ENCODE results near the gene TAF5L. TPM values are rescaled to one million over a fixed set of nuclear protein-coding genes. Genes with fewer than 3 reads are reported as not detected.

TAF5L gene
- total and polyA plus RNA-seq, 10 of the 15 experiments (the other 5 are each of a cell fraction or from before 2014, with no cell fraction given): 1.1 to 26.2 (median 19.1) TPM

DNA sequence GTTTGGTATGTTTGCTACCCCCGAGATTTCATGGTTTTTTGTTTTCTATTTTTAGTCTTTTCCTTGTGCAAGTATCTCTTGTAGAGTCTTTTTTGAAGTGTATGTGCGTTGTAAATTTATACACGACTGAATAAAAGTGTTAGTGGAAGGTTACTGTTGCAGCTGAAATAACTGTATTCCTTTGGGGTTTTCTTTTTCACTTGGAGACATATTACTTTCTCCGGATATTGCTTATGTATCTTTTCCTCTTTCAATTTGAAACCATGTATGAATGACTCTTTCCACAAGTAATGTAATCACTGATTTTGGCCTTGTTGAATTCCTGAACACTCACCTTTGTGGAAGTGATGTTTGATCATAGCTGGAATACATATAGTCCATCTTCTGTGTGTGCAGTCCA, 1.1 kb upstream of the TAF5L start:
- in situ Hi-C loops (cut with MboI): loop anchor here (5.0 kb wide), 1 partner anchor 65 kb away; no protein-coding TSS in a partner anchor
- peaks cover 0 to 3% of the 10 kb centered on the region in 2 experiments; a peak in 2 of 4 replicates for H3K36me3 ChIP-seq (ENCODE audit: control insufficient read depth in 2 of 2, insufficient read depth in 2 of 2, low read length in 1 of 2)
- no peak for TF ChIP-seq SUPT20H (IDR thresholded peaks at IDR 0.05; ENCODE audit: borderline replicate concordance, control insufficient read depth, low read depth, low read length)
- TF ChIP-seq, protein P1, sequence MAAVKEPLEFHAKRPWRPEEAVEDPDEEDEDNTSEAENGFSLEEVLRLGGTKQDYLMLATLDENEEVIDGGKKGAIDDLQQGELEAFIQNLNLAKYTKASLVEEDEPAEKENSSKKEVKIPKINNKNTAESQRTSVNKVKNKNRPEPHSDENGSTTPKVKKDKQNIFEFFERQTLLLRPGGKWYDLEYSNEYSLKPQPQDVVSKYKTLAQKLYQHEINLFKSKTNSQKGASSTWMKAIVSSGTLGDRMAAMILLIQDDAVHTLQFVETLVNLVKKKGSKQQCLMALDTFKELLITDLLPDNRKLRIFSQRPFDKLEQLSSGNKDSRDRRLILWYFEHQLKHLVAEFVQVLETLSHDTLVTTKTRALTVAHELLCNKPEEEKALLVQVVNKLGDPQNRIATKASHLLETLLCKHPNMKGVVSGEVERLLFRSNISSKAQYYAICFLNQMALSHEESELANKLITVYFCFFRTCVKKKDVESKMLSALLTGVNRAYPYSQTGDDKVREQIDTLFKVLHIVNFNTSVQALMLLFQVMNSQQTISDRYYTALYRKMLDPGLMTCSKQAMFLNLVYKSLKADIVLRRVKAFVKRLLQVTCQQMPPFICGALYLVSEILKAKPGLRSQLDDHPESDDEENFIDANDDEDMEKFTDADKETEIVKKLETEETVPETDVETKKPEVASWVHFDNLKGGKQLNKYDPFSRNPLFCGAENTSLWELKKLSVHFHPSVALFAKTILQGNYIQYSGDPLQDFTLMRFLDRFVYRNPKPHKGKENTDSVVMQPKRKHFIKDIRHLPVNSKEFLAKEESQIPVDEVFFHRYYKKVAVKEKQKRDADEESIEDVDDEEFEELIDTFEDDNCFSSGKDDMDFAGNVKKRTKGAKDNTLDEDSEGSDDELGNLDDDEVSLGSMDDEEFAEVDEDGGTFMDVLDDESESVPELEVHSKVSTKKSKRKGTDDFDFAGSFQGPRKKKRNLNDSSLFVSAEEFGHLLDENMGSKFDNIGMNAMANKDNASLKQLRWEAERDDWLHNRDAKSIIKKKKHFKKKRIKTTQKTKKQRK (IDR thresholded peaks at IDR 0.05; ENCODE audit: low read depth, low read length): no peak
- TF ChIP-seq, protein P2, sequence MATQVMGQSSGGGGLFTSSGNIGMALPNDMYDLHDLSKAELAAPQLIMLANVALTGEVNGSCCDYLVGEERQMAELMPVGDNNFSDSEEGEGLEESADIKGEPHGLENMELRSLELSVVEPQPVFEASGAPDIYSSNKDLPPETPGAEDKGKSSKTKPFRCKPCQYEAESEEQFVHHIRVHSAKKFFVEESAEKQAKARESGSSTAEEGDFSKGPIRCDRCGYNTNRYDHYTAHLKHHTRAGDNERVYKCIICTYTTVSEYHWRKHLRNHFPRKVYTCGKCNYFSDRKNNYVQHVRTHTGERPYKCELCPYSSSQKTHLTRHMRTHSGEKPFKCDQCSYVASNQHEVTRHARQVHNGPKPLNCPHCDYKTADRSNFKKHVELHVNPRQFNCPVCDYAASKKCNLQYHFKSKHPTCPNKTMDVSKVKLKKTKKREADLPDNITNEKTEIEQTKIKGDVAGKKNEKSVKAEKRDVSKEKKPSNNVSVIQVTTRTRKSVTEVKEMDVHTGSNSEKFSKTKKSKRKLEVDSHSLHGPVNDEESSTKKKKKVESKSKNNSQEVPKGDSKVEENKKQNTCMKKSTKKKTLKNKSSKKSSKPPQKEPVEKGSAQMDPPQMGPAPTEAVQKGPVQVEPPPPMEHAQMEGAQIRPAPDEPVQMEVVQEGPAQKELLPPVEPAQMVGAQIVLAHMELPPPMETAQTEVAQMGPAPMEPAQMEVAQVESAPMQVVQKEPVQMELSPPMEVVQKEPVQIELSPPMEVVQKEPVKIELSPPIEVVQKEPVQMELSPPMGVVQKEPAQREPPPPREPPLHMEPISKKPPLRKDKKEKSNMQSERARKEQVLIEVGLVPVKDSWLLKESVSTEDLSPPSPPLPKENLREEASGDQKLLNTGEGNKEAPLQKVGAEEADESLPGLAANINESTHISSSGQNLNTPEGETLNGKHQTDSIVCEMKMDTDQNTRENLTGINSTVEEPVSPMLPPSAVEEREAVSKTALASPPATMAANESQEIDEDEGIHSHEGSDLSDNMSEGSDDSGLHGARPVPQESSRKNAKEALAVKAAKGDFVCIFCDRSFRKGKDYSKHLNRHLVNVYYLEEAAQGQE (IDR thresholded peaks at IDR 0.05; ENCODE audit: low read depth, low read length): no peak
- TF ChIP-seq PML (IDR thresholded peaks at IDR 0.05; ENCODE audit: low read length): no peak
- no peak for TF ChIP-seq CBFB (IDR thresholded peaks at IDR 0.05; ENCODE audit: low read depth)
- TF ChIP-seq, protein P3, sequence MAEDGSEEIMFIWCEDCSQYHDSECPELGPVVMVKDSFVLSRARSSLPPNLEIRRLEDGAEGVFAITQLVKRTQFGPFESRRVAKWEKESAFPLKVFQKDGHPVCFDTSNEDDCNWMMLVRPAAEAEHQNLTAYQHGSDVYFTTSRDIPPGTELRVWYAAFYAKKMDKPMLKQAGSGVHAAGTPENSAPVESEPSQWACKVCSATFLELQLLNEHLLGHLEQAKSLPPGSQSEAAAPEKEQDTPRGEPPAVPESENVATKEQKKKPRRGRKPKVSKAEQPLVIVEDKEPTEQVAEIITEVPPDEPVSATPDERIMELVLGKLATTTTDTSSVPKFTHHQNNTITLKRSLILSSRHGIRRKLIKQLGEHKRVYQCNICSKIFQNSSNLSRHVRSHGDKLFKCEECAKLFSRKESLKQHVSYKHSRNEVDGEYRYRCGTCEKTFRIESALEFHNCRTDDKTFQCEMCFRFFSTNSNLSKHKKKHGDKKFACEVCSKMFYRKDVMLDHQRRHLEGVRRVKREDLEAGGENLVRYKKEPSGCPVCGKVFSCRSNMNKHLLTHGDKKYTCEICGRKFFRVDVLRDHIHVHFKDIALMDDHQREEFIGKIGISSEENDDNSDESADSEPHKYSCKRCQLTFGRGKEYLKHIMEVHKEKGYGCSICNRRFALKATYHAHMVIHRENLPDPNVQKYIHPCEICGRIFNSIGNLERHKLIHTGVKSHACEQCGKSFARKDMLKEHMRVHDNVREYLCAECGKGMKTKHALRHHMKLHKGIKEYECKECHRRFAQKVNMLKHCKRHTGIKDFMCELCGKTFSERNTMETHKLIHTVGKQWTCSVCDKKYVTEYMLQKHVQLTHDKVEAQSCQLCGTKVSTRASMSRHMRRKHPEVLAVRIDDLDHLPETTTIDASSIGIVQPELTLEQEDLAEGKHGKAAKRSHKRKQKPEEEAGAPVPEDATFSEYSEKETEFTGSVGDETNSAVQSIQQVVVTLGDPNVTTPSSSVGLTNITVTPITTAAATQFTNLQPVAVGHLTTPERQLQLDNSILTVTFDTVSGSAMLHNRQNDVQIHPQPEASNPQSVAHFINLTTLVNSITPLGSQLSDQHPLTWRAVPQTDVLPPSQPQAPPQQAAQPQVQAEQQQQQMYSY (CRISPR knock-in tag; IDR thresholded peaks at IDR 0.05): no peak
- no peak for TF ChIP-seq ZNF217 (IDR thresholded peaks at IDR 0.05)
- TF ChIP-seq USF2 (IDR thresholded peaks at IDR 0.05; ENCODE audit: borderline replicate concordance, low read depth, low read length): no peak
- no peak for TF ChIP-seq IKZF2 (IDR thresholded peaks at IDR 0.05)
- TF ChIP-seq SMC3 (IDR thresholded peaks at IDR 0.05; ENCODE audit: borderline replicate concordance, low read length): no peak
- no peak for TF ChIP-seq POLR2AphosphoS2 (IDR thresholded peaks at IDR 0.05; ENCODE audit: low read depth, low read length)
- no peak for TF ChIP-seq POLR2A (IDR thresholded peaks at IDR 0.05; ENCODE audit: low read depth, low read length)

More for the DNA sequence above, 1.1 kb upstream of the TAF5L start:
- H3K4me2 ChIP-seq (ENCODE audit: control insufficient read depth, insufficient read depth): peak overlapping the region; percentile 89
- H3K4me3 ChIP-seq: peak overlapping the region; percentile 99
- FAIRE-seq (no peak), DNase-seq (ENCODE audit: low read depth, low spot score) (no peak), ATAC-seq (no peak)
- no peak overlapping the region; the same call in 1 of the 2 replicates for H2AFZ ChIP-seq (ENCODE audit: control insufficient read depth, low read depth, low read length)
- H3K27me3 ChIP-seq (replicated peaks in 1 of 2; ENCODE audit: control insufficient read depth in 2 of 2, insufficient read depth in 2 of 2, low read length in 1 of 2): no peaks in the 10 kb centered on the region
- intact Hi-C loops (cut with micrococcal nuclease; ENCODE audit: unreplicated experiment): no loop called here
- RAD21 ChIA-PET (ENCODE audit: unreplicated experiment): interaction anchor here (1.3 to 1.4 kb wide), 2 partner anchors 68 to 69 kb away, joined by 4 read pairs; partner anchors contain the start of gene ABCB10
- TSS peak; percentile 56 for BruUV-seq (replicated peaks)
- H4K20me1 ChIP-seq (ENCODE audit: control insufficient read depth, insufficient read depth): no peaks in the 10 kb centered on the region
- no peak overlapping the region; the same call in 1 of the 2 replicates for H3K27ac ChIP-seq (ENCODE audit: control insufficient read depth, insufficient read depth)
- no peaks in the 10 kb centered on the region for H3K9me3 ChIP-seq (replicated peaks; ENCODE audit: control insufficient read depth, insufficient read depth, low read length)
- 1% methylated on average over 4 of the region's 4 CpGs for WGBS (ENCODE audit: insufficient coverage, insufficient replicate concordance, low lambda C conversion rate, missing lambda C conversion rate)
- SMC1A ChIA-PET (ENCODE audit: uncharacterized antibody, unreplicated experiment): interaction anchor here (1.6 to 1.8 kb wide), 2 partner anchors 10 to 68 kb away, joined by 7 to 8 read pairs; partner anchors contain the start of gene ABCB10
- peaks cover 12% of the 10 kb centered on the region for H3K4me1 ChIP-seq (ENCODE audit: control insufficient read depth, insufficient read depth, low read length)
- POLR2A ChIA-PET: interaction anchor here (4.4 kb wide), 1 partner anchor 69 kb away, joined by 33 read pairs; the partner anchor contains the start of gene ABCB10
- peaks cover 83% of the 10 kb centered on the region for H3K79me2 ChIP-seq (ENCODE audit: control insufficient read depth, insufficient read depth, low read length)
- H3K9ac ChIP-seq (ENCODE audit: control insufficient read depth, insufficient read depth, low read length): peak overlapping the region; percentile 84; the same call in 1 of the 2 replicates
- CTCF ChIA-PET: interaction anchor here (0.6 to 2.1 kb wide), 4 partner anchors 68 to 110 kb away, joined by 3 to 8 read pairs (median 6); partner anchors contain the start of gene ABCB10

Measured in GM12878 (cell line).